HG03095 (cell line): ENCODE data around the gene KIF1A.

Source experiments
- ATAC-seq: cut with Tn5 transposase; IDR thresholded peaks from one replicate; pipeline ENCODE4 v1.9.1; 2021; ENCODE audit warnings: moderate library complexity; ENCODE audit not compliant: unreplicated experiment

KIF1A gene

GRCh38 chr2:240768216-240768615 lies 51.8 kb downstream of the KIF1A start:
- ATAC-seq: no peak

- ATAC-seq: no peak
Measured at GRCh38 chr2:240767341-240767740, 52.7 kb downstream of the KIF1A start.

GRCh38 chr2:240766072-240766471 lies 53.9 kb downstream of the KIF1A start:
- ATAC-seq: no peak

GRCh38 chr2:240765007-240765406 lies 55.0 kb downstream of the KIF1A start:
- no peak for ATAC-seq

- no peak for ATAC-seq
Measured at GRCh38 chr2:240764605-240765004, 55.4 kb downstream of the KIF1A start.

GRCh38 chr2:240762971-240763370 lies 57.0 kb downstream of the KIF1A start:
- ATAC-seq: no peak

- no peak for ATAC-seq
Measured at GRCh38 chr2:240762249-240762648, 57.8 kb downstream of the KIF1A start.

- no peak for ATAC-seq
Measured at GRCh38 chr2:240760576-240761246, 59.3 kb downstream of the KIF1A start.

GRCh38 chr2:240760121-240760520 lies 59.9 kb downstream of the KIF1A start:
- ATAC-seq: no peak

- ATAC-seq: no peak
Measured at GRCh38 chr2:240759459-240759858, 60.6 kb downstream of the KIF1A start.

GRCh38 chr2:240757086-240757614 lies 62.9 kb downstream of the KIF1A start:
- ATAC-seq: no peak

GRCh38 chr2:240752209-240752608 lies 67.8 kb downstream of the KIF1A start:
- no peak for ATAC-seq

GRCh38 chr2:240750409-240750808 lies 69.6 kb downstream of the KIF1A start:
- no peak for ATAC-seq

GRCh38 chr2:240749516-240749915 lies 70.5 kb downstream of the KIF1A start:
- no peak for ATAC-seq

GRCh38 chr2:240747256-240747655 lies 72.8 kb downstream of the KIF1A start:
- ATAC-seq: no peak

GRCh38 chr2:240746671-240747070 lies 73.3 kb downstream of the KIF1A start:
- no peak for ATAC-seq

- no peak for ATAC-seq
Measured at GRCh38 chr2:240745962-240746361, 74.1 kb downstream of the KIF1A start.

- ATAC-seq: no peak
Measured at GRCh38 chr2:240745456-240745855, 74.6 kb downstream of the KIF1A start.

GRCh38 chr2:240742602-240743095 lies 77.4 kb downstream of the KIF1A start:
- no peak for ATAC-seq

GRCh38 chr2:240741091-240741490 lies 78.9 kb downstream of the KIF1A start:
- ATAC-seq: no peak

- ATAC-seq: no peak
Measured at GRCh38 chr2:240739797-240740196, 80.2 kb downstream of the KIF1A start.

GRCh38 chr2:240737958-240738357 lies 82.1 kb downstream of the KIF1A start:
- no peak for ATAC-seq

- no peak for ATAC-seq
Measured at GRCh38 chr2:240737512-240737911, 82.5 kb downstream of the KIF1A start.
